Islet of Langerhans (tissue), 1 donor: ENCODE measurements around the gene NKRF.
"Not testable (repeated sequence)": the region's sequence is repeated elsewhere in the genome, so short reads cannot be mapped to it uniquely, and the experiment has no call there.

Experiments
- FAIRE-seq: peaks from one replicate; lab custom pipeline; 2011; peaks lifted over from hg19 to GRCh38; lab: Jason Lieb, UNC

NKRF gene

DNA sequence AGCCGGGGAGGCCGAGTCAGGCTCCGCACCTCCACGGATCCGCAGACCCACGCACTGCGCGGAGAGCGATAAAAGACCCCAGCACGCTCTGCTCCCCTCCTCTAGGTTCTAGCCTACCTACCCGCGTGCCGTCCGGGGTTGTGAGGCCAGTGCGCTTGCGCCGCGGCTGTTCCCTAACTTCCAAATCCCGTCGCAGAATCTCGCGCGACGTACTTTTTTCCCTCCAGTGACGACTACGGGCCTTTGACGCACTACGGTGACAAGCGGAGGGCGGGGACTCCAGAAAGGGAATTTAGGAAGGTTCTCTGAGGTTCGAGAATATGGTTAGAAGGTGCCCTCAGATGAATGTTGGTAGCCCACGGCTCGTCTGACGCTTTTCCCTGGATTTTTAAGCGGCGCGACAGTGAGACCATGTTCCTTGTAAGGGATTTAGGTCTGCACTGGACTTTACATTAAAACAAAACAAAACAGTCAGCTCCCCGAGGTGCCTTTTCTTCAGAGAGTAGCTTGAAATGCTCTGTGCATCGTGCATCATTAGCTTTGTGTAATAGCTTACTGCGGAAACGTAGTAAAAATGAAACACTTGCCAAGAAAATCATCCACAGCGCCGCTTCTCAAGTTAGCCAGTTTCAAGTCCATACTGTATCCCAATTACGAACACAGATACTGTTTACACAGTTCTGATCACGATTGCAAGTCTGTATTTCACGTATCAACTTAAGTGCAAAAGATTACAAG is at the start of gene NKRF:
Gene NKRF, minus strand, starts transcription at position 145 of the 738 bp plus-strand sequence.
- FAIRE-seq = peak; percentile 96

DNA sequence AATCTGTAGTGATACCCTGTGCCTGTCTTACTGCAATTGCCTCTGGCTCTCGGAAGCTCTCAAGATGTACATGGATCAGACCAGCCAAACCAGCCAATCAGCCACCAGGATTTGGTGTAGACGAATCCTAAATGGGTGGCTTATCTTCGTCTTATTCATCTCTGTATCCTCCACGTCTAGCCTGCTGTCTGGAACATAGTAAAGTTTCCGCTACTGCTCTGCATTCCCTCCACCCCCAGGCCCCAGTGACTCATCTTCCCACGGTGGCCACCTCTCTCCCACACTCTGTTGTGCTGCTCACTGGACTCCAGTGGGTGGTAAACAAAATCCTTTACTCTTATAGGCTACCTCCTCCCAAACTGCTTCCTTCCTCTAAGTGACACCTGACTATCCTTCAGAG is 48.9 kb upstream of the NKRF start:
- FAIRE-seq = no peak

DNA sequence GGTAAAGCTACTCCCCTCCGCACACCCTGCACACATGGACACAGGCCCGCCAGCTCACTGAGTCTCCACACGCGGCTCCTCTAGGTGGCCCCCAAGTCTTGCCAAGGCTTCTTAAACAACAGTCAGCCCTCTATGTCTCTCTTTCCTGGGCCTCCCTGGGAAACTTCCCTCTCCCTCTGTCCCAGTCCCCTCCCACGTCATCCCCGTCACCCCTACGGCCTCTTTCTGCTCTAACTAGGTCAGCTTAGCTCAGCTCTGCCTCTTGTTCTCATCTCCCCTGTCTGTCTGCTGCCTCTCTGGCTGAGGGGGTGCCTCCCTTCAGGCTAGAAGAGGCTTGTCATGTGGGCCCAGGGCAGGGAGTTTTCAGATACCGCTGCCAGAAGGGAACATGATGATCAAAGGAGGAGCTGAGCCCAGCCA is 47.9 kb upstream of the NKRF start:
- FAIRE-seq = no peak

DNA sequence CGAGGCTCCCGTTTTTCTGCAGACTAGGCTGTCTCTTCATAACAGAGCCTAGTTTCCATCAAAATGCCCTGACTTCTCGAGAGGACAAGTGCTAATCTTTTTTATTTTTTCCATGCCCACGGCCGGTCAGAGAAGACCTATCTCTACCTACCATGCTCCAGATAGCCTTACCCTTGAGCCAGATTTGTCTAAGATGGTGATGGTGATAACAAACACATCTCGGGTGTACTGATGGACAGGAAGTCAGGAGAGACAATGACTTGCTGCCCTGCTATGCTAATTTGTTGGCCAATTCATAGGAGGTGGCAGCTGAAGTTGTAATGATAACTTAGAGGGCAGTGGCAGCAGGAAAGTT is 42.2 kb upstream of the NKRF start:
- no peak for FAIRE-seq

DNA sequence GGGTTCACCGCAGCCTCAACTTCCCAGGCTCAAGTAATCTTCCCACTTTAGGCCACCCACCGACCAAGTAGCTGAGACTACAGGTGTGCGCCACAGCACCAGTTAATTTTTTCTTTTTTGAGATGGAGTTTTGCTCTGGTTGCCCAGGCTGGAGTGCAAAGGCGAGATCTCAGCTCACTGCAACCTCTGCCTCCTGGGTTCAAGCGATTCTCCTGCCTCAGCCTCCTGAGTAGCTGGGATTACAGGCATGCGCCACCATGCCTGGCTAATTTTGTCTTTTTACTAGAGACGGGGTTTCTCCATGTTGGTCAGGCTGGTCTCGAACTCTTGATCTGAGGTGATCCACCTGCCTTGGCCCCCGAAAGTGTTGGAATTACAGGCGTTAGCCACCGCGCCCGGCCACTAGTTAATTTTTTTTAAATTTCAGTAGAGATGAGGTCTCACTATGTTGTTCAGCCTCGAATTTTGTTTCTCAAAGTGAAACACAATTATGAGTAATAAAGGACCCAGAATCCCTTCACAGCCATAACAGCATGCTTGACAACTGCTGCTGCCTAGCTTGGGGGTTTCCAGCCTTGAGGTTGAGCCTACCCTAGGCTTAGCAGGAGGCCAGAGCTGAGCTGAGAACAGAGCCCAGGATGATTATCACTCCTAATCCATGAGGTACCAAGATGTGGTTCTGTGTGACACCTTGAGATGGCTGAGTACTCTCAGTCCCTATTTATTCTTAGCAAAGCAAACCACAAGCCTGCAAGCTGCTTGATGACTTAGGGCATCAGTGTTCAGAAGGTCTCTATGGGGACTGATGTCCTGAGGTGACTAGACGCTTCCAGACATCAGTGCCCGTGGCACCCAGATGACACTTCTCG is 41.6 kb upstream of the NKRF start:
- no peak for FAIRE-seq

DNA sequence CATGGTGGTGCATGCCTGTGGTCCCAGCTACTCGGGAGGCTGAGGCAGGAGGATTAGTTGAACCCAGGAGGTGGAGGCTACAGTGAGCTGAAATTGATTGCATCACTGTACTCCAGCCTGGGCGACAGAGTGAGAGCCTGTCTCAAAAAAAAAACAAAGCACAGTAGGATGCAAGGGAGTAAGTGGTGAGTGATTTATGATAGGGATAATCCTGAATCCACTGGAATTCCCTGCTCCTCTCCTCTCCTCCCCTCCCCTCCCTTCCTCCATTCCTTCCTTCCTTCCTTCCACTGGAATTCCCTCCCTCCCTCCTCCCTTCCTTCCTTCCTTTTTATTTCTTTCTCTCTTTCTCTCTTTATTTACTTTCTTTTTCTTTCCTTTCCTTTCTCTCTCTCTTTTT is 40.9 kb upstream of the NKRF start:
- no peak for FAIRE-seq

DNA sequence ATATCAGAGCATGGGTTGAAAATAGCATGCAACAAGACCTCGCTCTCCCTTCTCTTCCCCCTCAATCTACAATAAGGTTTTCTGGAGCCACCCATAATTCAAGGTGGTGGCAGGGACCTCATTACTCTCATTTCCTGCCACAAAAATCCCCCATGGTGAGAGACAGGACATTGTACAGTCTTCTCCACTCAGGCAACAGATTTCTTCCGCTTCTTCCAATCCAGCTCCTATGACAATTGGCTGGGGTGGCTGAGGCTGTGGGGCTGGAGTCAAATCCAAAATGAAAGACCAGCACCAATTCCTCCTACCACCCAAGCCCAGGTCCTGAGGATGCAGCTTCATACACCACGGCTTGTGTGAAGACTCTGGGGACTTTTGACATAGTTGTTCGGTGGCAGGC is 40.3 kb upstream of the NKRF start:
- FAIRE-seq = no peak

DNA sequence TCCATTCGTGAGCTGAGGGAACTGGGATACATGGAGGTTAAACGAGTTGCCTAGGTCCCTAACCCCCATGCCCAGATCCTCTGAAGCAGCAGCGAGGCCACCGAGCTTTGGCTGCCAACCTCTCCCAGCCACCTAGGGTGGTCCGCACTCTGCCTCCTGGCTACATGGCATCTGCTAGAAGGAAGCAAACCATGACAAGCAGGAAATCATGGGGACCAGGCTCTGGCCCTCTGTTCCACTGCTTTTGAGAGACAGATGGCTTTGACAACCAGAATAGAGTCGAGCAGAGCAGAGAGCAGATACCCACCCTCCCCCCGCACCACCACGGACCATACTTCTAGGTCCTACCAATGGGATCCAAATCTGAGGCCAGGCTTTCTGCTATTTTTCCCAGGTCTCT is 37.5 kb upstream of the NKRF start:
- no peak for FAIRE-seq

DNA sequence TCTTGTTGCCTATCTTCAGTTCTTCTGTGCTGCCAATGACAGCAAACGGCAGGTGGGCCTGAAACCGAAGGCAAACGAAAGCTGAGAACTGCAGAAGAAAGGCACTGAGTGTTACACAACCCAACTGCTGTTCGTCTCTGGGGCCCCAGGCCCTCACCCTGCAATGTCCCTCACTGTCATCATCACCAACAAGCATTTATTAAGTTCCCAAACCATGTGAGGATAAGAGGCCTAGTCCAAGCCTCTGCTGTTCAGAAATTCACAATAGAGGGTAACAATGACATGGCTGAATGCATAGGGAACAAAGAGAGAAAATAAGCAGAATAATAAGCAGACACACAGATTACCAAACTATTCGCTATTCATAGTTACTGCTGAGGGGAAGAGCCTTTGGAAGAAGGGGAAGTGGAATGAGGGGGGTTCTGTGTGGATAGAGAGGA is 34.5 kb upstream of the NKRF start:
- FAIRE-seq = no peak

DNA sequence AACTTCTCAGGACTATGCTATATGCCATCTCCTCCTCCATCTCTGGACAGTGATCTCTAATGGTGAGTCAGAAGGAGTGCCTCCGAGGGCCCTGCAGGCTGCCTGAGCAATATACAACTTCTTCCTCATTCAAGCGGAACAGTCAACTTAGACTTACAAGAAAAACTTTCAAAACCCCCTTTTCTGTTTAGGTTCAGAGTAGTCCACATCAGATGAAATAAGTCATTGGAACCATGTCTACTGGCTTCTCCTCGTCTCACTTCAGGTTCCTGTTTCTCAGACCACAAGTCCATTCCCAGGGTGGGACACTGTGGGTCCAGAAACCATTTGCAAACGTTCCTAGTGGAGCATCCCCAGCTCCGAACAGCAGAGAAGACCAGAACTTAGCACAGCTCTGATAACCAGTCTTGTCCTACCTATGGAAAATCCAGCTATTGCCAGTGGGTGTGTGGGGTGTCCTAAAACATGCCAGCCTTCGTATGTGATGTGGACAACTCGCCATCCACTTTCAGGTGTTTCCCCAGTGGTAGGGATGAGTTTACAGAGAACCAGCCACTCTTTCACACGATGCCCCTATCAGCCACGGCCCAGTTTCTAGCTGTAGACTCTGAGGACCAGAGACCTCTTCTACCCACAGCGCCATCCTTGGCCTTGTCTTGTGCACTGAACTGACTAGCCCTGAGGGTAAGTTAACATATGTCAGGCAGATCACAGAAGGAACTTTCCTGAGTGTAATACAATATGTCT is 32.7 kb upstream of the NKRF start:
- no peak for FAIRE-seq

DNA sequence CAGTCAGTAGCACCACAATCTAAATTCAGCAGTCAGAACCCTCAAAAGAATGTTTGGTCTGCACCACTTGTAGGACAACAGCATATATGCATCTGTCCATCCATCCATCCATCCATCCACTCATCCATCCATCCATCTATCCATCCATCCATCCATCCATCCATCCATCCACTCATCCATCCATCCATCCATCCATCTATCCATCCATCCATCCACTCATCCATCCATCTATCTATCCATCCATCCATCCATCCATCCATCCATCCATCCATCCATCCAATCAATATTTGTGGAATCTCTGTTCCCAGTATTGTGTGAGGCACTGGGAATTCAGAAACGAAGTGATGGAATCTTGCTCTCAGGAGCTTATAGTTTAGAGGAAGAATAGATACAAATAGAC is 31.2 kb upstream of the NKRF start:
- FAIRE-seq = not testable (repeated sequence)

DNA sequence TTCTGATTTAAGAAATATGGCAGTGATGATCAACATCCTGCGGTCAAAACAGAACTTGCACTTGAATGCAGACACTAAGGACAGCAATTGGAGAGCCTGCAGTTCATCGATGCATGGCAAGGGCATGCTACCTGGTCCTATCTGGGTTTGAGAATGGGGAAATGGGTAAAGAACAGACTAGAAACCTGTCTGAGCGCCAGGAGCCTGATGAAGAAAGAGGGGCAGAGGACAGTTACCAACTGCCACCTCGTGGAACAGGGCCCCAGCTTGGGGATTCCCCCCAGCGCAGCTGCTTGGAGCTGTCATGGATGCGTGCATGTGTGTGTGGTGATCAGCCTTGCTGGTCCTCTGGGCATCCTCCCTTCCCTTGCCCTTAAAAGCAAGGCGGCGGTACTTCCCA is 30.2 kb upstream of the NKRF start:
- no peak for FAIRE-seq

DNA sequence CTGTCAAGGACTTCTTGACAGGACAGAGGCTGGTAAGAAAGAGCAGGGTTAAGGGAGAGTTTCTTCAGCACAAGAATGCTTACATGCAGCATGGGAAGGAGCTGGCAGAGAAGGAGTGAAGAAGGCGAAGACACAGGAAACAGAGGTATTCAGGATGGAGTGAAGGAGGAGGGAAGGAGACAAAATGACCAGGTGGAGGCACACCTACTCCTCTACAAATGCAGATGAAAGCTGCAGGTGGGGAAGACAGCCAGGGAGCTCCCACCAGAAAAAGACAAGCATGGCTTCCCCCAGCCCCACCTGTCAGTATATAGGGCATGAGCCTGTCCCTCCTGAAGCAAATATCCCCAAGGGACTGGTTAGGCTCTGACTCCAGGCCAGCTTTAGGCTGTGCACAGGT is 29.6 kb upstream of the NKRF start:
- no peak for FAIRE-seq

DNA sequence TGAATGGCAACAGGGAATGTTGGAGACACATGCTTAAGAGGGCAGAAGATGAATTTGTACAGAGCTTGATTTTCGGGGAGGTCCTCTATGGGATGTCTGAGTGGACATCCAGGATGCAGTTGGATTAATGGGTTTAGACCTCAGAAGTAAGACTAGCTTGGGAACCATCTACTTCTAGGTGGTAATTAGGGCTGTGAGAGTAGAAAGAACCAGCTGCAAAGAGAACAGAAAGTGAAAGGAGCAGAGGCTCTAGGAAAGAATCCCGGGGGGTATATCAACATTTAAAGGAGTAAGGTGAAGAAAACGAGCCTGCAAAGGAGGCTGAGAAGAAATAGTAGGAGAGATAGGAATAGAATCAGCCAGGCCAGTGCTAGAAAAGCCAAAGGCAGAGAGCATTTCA is 29.0 kb upstream of the NKRF start:
- FAIRE-seq = no peak

DNA sequence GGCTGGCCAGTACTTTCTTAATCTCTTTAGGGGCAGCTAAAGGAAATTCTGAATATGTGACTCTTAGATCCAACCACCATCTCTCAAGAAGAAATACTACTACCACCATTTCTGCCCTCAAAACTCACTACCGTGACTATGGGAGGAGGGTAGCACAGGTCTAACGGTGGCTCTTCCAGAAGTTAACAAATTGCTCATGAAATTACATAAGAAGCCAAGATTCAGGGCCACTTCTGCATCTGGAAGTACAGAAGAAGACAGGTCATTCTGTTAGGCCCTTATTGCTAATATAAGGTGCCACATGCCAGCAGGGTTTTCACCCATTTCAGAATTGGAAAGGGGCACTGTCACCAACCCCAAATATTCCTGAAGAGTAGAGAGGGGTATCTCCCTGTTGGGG is 19.6 kb upstream of the NKRF start:
- no peak for FAIRE-seq

DNA sequence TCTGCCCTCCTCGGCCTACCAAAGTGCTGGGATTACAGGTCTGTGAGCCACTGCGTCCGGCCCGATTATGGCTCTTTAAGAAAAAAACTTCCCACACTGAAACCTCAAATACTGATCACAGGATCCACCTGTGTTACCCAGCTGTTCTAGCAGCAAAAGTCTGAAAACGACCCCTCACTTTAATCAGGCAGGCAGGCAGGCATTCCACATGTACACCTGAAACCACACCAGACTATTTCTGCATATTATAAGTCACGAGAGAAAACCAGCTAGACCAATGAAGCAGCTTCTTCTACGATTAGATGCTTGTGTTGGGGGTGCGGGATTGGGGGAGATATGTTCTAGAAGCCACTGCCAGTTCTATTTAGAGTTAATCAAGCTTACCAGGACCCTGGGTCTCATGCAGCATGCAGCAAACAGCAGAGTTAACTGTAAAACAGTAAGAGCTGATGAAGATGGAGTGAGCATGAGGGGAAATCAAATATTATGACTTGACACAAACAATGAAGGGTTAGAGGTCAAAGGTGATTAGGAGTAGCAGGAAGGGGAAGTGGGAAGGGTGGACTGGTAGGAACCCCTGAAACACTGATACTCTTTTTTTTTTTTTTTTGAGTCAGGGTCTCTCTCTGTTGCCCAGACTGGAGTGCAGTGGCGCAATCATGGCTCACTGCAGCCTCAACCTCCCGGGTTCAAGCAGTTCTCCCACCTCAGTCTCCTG is 18.9 kb upstream of the NKRF start:
- FAIRE-seq = no peak

DNA sequence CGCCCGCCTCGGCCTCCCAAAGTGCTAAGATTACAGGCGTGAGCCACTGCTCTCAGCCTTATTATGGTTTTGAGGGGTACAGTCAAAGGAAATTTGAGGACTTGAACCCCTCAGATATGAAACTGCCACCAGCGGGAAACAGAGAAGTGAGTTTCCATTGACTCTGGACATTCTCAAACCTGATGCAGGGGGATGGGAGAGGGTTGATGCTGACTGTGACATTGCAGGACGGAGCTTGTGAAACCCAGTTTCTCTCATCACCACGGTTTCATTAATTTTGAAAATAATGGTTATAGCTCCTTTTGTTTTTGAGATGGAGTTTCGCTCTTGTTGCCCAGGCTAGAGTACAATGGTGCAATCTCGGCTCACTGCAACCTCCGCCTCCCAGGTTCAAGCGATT is 18.2 kb upstream of the NKRF start:
- no peak for FAIRE-seq

DNA sequence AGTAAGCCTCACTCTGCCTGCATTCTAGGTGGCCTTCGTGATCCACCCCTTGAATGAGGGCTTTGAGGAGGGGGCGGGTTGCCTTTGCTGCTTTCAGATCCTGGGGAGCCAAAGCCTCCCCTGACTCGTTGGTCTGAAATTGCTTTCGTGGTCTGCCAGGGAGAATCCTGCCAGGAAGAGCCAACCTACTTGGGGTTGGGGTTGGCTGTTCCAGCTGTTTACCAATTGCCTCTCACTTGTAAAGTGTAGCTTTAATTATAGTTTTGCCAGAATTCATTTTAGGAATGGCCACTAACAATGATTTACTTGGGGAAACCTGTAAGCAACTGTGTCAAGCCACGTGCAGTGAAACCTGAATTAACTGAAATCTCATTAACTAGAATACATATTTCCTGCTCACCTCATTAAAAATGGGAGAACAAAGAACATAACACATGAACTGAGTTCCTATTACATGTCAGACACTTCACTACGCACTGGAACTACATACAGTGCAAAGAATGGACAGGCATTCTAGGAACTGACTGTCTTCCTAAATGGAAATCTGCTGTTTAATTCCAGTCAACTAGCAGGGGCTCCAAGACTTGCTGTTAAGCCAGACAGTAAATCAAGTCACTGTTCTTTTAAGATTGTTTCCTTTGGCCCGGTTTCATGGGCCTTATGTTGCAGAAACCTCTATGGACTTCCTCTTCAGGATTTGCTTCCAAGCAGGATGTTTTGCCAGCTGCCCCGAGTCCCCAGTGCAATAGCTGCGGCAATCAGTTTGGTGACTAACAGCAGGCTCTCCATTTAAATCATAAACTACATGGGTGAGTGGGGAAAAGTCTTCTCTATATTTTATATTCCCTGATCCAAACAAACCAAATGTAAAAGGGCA is 16.4 kb upstream of the NKRF start:
- no peak for FAIRE-seq

DNA sequence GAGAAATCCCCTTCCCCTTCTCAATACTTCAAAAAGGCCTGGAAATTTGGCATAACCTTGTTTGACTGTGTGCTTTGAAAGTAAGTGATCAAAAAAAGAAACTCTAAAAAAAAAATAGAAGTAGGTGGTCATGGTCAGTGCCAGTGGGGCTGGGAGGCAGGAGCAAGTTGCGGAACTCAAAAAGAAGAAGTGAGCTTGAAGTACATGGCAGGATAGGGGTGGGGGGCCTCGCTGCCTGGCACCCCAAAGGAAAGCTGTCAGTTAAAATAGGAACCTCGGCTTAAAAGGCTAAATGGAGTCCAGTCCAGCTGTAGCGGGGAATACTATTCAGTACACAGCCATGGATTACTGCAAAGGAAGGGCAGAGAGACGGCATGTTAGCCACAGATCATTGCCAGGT is 12.2 kb upstream of the NKRF start:
- no peak for FAIRE-seq

DNA sequence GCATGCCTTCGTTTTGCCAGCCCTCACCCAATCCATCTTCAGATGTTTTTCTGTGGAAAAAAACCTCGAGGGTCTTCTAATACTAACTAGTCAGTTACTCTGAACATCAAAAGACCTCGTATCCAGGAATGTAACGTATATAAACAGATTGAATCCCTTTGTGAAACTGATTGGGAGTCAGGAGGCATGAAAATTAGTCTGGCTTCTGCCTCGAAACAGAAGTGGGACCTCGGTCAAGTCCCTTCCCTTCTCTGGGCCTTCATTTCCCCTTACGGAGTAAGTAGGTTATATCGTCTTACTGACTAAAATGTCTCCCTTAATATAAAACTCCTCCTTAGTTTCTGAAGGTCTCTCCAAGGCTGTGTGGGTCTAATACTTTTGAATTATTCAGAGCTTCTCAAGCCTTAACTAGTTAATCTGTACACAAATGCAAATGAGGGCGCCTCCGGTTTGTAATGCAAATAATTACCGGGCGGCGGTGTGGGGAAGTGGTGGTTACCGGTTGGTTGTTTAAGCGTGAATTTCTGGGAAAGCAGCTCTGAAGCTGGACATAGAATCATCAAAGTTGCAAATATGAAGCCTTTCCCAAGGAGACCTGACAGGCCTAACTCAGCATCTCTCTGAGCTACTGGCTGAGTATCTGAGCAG is 11.4 kb upstream of the NKRF start:
- FAIRE-seq = no peak

DNA sequence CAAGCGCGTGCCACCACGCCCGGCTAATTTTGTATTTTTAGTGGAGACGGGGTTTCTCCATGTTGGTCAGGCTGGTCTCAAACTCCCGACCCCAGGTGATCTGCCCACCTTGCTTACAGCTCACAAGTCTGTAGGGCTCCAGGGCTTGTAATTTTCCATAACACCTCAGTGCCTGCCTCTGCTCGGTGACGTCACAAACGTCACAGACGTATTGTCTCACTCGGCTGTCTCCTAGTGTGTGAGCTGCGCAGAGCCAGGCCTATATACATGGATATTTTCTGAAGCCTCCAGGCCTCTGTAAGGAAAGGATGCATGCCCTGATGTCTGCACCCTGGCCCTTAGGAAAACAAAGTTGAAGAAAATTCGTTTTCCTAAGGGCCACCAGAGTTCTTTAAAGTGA is 8.6 kb upstream of the NKRF start:
- no peak for FAIRE-seq
